Left ventricle myocardium superior (tissue), 1 donor: ENCODE data around the gene GRIN1. TPM values are rescaled to one million over a fixed set of nuclear protein-coding genes. Genes with fewer than 3 reads are reported as not detected.

Experiments
- ATAC-seq: fragments of 200-7000 bp; cut with Tn5 transposase; one replicate; pipeline ENCODE4 v1.9.1; 2020; ENCODE audit warnings: mild to moderate bottlenecking, moderate library complexity
- DNase-seq: peaks from one replicate; pipeline ENCODE4 v3.0.0-alpha.2; 2020
- intact Hi-C: fragments of 100-400 bp; cut with micrococcal nuclease; formaldehyde crosslinking; loops from one replicate; pipeline ENCODE4 v1.11.0; 2022
- total RNA-seq: library from RNA; stranded (reverse); fragmentation: NEBNext Ultra II Directional; extraction: Animal tissue kit (Norgen Biotek cat#: 25700); gene quantifications from one replicate; pipeline ENCODE4 v1.2.1, GENCODE V29; 2021
- donor health status: DM: no; HTN: yes; CAD: no; lungs with severe emphysema.

Gene GRIN1
- total RNA-seq, 1 donor from 2014 or later: not detected

DNA sequence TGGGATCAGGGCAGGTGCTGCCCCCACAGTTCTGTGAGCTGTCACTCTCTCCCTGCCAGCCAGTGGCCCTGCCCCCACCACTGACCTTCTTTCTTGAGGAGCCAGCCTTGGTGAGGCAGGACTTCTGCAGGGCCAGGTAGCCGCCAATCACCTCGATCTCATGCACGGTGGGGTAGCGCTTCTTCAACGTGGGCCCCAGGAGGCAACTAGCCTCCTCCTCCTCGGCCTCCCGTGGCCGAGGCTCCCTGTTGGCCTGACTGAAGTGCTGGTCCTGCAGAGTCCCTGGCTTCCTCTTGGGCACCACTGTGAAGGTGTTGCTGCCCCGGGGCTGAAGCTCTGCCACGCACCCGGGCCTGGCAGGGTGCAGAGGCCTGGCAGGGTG, 59.9 kb downstream of the GRIN1 start:
- ATAC-seq (no peak), DNase-seq (no peak)
- intact Hi-C loops: no loop called here

DNA sequence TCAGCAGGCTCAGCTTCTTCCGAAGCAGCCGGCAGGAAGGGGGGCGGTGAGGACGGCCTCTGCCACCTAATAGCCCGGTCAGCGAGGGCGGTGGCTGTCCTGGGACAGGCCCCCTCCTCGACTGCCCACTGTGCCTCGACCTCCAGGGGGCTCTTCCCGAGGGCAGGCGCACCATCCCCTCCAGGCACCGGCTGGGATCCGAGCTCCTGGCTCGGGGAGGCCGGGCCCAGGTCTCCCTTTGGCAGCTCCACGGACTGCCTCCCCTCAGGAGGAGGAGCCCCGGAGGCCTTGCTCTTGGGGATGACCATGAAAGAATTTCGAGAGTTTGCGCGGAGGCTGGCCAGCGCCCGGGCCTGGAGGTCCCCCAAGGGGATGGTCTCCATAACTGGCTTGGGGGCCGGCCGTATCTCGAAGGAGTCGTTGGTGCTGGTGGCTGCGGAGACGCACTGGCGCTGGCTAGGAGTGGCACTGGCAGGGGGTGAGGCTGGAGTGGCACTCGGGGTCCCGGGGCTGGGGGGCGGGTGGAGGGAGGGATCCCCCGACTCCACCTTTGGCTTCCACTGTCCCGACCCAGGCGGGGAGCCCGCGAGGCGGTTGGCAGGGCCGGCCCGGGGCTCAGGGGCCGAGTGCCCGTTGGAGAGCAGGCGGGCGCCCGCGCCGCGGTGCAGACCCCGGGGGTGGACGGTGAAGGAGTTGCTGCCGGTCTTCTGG, 60.6 kb downstream of the GRIN1 start:
- no peak for ATAC-seq
- intact Hi-C loops: no loop called here
- no peak for DNase-seq

DNA sequence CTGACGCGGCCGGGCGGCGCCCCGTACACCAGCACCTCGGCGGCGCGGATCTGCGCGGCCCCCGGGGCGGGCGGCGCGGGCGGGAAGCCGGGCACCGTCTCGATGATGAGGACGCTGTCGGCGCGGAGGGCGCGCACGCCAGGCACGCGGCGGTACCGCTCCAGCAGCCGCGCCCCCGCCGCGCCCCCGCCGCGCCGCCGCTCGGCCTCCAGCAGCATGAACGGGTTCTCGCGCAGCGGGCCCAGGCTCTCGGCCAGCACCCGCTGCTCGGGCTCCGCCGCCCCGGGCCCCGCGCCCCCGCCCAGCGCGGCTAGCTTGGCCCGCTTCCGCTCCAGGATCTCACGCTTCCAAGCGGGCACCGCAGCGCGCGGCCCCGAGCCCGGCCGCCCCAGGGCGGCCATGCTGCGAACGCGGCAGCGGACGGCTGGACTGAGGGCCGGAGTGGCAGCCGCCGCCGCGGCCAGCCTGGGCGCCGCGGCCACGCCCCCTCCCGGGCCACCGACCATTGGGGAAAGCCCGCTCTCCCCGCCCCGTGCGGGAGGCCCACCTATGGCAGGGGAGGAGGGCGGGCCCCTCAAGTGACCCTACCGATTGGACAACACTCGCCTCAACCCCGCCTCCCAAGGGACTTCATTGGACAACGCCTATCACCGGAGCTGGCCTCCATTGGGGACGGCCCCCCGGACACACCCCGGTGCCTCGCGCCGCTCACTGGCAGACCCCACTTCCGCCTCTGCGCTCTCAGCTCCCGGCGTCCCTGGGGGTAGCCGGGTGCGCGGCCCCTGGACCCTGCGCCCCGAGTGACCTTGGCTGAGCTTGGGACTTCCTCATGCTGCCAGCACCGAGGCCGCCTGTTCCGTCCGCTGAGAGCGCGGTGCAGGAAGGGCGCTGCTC, 61.6 kb downstream of the GRIN1 start, which contains the start of gene TPRN:
Gene TPRN (minus strand): TSS at position 431 of the 894 bp plus-strand sequence. CDS start 30 bp downstream, at position 401.
- peak; percentile 100 for DNase-seq
- intact Hi-C loops: no loop called here
- peak; percentile 96 for ATAC-seq

- intact Hi-C loops: no loop called here
- no peak for ATAC-seq
- DNase-seq: no peak
Observed at GRCh38 chr9:137201205-137201868, 62.4 kb downstream of the GRIN1 start.

GRCh38 chr9:137202966-137203365, 64.0 kb downstream of the GRIN1 start:
- intact Hi-C loops: no loop called here
- ATAC-seq: no peak
- no peak for DNase-seq

GRCh38 chr9:137204731-137205125, 65.8 kb downstream of the GRIN1 start:
- intact Hi-C loops: no loop called here
- ATAC-seq (no peak), DNase-seq (no peak)

GRCh38 chr9:137205126-137206069, 66.4 kb downstream of the GRIN1 start, which contains the start of the genes NDOR1 and TMEM203:
Gene NDOR1, plus strand, starts transcription at chr9:137205700. Its CDS starts 78 bp downstream, at chr9:137205778.
Gene TMEM203, minus strand, starts transcription at chr9:137205648. Its CDS starts 234 bp downstream, at chr9:137205414.
- intact Hi-C loops: no loop called here
- peak; percentile 56 for ATAC-seq

DNA sequence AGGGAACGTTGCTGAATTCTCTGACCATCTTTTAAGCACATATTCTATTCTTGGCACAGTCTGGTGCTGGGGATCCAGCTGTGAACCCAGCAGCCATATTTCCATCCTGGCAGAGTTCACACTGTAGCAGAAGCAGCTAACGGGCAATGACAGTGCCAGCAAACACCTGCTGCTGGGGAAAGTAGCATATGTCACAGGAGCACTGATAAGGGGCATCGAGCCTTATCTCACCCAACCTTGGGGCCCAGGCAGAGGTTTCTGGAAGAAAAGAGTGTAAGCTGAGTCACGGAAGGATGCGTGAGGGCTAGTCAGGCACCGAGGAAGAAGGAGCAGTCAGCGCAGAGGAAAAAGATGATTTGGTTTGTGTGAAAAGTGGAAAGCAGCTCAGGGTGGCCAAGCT, 67.6 kb downstream of the GRIN1 start:
- intact Hi-C loops: no loop called here
- no peak for DNase-seq
- ATAC-seq: no peak

More at GRCh38 chr9:137205126-137206069, 66.4 kb downstream of the GRIN1 start, which contains the start of the genes NDOR1 and TMEM203:
- DNase-seq: peak; percentile 95

- intact Hi-C loops: no loop called here
- no peak for ATAC-seq
- DNase-seq: no peak
Observed at GRCh38 chr9:137211532-137211931, 72.6 kb downstream of the GRIN1 start.

GRCh38 chr9:137212520-137212919, 73.6 kb downstream of the GRIN1 start:
- intact Hi-C loops: no loop called here
- no peak for DNase-seq
- no peak for ATAC-seq

- DNase-seq (no peak), ATAC-seq (no peak)
- intact Hi-C loops: no loop called here
Observed at GRCh38 chr9:137213160-137214060, 74.5 kb downstream of the GRIN1 start.

- DNase-seq: no peak
- intact Hi-C loops: no loop called here
- no peak for ATAC-seq
Observed at GRCh38 chr9:137214620-137215019, 75.7 kb downstream of the GRIN1 start.

- no peak for DNase-seq
- intact Hi-C loops: no loop called here
- ATAC-seq: no peak
Observed at GRCh38 chr9:137215196-137215986, 76.4 kb downstream of the GRIN1 start.

DNA sequence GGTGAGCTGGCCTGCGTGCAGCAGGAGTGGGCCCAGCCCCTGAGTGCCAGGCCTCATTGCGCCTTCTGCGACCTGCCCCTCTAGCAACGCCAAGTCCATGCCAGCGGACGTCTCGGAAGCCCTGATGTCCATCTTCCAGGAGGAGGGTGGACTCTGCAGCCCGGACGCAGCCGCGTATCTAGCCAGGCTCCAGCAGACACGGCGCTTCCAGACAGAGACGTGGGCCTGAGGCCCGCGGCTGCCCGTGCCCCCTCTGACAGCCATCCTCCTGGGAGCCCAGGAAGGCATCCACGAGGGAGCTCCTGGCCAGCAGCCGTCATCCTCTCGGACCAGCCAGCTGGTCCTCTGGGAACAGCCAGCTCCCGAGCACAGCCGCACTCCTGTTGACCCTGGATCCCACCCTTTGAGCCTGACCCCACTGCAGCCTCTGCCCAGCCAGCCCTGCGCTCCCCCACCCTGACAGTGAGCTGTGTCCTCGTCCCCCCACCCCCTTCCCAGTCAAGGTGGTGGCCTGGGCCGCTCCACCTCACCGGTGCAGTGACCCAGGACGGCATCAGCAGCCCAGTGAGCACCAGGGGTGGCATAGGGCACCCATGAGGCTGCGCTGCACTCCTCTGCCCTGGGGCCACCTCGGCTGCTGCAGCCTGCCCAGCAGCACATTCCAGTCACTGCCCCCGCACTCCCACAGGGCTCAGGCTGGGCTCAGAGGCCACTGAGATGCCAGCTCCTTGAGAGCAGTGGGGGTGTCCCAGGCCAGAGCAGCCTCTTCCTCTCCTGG, 77.4 kb downstream of the GRIN1 start:
- no peak for DNase-seq
- intact Hi-C loops: no loop called here

GRCh38 chr9:137217276-137218211, 78.6 kb downstream of the GRIN1 start:
- ATAC-seq (peak; percentile 60), DNase-seq (peak; percentile 81)
- intact Hi-C loops: no loop called here

More for the DNA sequence above, 77.4 kb downstream of the GRIN1 start:
- ATAC-seq: no peak
